NAMALWA (cell line): Measurements from ENCODE around the gene POLE3.
"Not testable (repeated sequence)": the region's sequence is repeated elsewhere in the genome, so short reads cannot be mapped to it uniquely, and the experiment has no call there.

Experiments used
- DNase-seq: peaks from one replicate; pipeline ENCODE4 v3.0.0-alpha.2; 2015; ENCODE audit warnings: low spot score

Gene POLE3, protein sequence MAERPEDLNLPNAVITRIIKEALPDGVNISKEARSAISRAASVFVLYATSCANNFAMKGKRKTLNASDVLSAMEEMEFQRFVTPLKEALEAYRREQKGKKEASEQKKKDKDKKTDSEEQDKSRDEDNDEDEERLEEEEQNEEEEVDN

DNA sequence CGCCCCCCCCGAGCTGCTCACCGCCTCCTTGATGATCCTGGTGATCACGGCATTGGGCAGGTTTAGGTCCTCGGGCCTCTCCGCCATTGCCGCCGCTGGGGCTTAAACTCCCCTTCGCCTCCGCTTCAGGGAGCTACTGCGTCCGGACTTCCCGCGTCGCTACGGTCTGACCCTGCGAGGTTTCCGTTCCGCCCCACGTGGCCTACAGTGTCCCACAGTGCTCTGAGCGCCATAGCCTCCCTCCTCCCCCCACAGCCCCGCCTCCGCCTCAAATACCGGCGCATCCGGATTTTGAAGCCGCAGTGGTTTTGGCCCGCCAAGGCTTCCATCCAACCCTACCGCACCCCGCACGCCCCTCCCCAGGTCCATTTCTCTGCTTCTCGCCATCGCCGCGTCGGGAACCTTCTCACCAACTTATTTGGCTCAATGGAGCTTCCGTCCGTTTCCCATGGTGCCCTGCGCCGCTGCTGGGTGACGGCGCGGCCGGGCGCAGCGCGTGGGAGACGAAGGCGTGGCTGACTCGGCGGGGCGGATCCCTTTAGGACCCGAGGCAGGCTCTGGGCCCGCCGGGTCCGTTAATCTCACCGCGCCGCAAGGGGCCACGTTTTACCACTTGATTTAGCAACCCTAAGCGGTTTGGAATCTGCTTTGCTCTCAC is at the start of gene POLE3, which contains the start of gene C9orf43:
POLE3 (minus strand) TSS at position 469 of the 658 bp plus-strand sequence; CDS start at position 87, 382 bp downstream.
C9orf43 (plus strand) TSS at position 541 of the 658 bp plus-strand sequence. CDS start 2,747 bp downstream, outside the sequence.
- DNase-seq: peak; percentile 96

DNA sequence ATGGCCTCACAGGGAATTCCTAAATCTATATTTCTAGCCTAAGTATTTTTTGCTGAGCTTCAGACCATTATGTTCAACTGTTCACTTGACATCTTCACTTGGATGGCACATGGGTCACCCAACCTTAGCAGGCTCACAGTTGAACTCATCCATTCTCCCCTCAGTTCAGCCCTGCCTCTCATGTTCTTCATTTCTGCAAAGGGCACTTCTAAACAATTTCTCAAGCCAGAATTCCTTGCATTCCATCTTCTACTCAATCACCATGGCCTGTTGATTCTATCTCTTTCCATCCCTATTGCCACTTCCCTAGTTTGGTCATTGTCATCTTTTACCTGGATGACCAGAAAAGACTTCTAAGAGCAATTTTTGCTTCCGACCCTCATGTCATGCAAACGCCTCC is 45.8 kb upstream of the POLE3 start:
- DNase-seq: no peak

DNA sequence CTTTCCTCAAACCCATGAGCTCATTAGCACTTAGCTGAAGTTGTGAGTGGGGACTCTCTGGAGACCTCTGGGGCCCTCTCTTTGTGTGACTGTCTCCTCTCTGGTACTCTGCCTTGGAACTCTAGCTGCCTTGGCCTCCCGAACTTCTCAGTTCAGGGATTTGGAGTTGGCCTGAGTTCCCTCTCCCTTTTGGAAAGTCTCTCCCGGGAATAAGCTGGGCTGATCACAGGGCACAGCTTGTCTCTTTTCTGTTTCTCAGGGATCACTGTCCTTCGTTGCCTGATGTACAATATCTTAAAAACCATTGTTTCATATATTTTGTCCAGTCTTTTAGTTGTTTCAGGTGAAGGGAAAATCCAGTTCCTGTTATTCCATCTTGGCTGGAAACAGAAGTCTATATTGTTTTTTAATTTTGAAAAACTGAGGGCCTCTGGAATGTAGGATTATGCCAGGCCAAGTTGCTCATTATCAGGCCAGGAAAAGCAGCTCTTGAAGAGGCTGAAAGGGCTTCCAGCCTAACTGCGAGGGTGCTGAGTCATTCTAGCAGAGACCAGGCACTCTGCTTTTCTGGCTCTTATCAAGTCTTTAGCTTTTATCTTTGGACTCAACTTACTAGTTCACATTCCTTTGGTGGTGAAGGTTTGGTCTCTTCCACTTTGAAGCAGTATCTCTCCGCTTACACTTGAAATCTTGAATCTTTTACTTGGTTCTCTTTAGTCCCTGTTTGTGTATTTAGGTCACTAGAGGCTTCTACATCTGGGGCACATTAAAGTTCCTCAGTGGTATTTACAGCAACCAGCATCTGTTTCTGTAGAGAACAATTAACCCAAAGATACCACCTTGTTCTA is 44.7 kb upstream of the POLE3 start:
- DNase-seq: no peak

DNA sequence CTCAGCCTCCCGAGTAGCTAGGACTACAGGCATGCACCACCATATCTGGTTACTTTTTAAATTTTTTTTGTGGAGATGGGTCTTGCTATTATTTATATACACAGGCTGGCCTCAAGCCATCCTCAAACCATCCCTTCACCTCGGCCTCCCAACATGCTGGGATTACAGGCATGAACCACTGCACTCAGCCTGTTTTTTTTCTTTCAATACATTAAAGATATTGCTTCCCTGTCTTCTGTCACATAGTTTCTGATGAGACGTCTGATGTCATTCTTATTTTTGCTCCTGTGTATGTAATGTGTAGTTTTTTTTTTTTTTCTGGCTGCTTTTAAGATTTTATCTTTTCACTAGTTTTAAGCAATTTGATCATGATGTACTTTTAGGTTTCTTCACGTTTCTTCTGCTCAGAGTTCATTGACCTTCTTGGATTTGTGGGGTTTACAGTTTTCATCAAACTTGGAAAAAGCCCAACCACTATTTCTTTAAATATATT is 41.7 kb upstream of the POLE3 start:
- DNase-seq: no peak

DNA sequence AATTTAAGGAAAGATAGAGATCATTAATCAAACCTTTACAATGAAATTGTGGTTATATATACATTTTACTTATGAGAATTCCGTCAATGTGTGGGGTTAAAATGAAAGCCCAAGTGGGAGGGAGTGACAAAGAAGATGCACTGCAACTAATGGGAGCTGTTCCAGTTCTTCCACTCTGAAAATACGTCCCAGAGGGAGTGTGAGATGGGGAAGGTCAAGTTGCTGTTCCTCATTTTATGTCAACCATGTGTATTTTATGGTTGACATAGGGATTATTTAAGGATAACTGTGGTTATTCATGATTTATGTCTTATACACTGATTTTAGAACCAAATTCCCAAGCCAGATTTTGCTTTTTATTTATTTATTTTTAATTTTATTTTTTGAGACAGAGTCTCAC is 38.9 kb upstream of the POLE3 start:
- DNase-seq: no peak

DNA sequence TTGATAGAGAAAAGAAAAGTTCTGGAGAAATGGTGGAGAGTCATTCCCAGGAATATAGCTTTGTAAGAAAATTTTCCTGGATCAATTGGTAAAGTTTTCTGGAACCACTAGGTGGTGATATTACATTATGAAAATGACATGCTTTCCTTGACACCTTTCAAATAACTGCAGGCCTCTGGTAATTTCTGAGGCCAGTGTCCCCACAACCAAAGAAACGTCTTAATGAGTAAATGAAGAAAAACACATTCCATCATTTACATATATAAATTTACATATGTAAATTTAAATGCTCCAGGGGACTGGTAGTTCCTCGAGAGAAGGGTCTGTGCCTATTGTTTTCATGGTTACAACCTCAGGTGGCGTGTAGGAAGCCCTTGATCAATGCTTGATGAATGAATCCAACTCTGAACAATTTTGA is 35.9 kb upstream of the POLE3 start:
- DNase-seq: peak; percentile 54

DNA sequence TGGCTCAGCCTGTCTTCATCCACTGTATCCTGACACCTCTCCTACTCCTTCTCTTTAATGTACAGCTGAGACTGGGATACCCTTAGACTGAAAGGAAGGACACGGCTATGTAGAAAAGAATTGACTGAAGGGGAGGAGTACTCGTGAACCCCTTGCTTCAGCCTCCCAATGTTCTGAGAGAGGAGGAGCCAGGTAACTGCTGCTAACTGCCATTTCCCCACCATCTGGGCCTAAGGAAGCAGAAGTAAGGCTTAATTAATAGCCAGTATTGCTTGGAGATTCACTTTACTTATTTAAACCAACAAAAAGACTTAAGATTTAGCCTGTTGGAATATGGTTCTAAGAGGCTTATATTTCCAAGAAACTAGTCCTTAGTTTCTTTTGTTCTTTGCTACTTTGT is 34.3 kb upstream of the POLE3 start:
- no peak for DNase-seq

DNA sequence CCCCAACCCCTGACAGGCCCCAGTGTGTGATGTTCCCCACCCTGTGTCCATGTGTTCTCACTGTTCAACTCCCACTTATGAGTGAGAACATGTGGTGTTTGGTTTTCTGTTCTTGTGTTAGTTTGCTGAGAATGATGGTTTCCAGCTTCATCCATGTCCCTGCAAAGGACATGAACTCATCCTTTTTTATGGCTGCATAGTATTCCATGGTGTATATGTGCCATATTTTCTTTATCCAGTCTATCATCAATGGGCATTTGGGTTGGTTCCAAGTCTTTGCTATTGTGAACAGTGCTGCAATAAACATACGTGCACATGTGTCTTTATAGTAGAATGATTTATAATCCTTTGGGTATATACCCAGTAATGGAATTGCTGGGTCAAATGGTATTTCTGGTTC is 27.2 kb upstream of the POLE3 start:
- DNase-seq: not testable (repeated sequence)

DNA sequence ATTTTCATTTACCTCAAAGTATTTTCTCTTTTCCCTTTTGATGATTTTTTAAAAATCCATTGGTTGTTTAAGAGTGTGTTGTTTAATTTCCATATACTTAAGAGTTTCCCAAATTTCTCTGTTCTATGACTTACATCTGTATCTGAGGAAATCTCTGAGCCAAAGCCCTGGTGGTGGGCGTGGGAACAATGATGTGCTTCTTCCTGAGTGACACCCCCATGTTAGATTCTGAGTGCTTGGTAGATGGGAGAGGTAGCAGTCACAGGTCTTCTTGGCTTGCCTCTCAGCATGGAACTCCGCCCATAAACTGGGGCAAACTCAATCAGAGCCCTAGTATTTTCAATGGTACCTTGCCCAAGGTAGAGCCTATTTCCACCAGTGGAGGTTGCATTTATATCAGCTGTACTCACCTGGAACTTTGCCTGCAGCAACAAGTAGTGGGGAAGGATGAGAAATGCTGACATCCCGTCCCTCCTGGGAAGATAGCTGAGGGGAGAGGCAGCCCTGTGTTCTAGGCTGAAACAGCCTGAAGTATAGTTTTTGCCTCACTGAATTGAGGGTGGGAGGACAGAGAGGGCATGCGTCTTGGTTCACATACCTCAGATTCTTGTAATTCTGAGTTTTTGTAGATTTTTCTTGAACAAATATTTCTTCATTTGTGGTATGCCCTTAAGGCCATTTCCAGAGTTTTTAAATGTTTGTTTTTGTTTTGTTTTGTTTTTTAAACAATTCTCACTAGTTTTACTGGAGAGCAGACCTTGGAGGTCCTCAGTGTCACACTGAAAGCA is 26.4 kb upstream of the POLE3 start:
- no peak for DNase-seq

DNA sequence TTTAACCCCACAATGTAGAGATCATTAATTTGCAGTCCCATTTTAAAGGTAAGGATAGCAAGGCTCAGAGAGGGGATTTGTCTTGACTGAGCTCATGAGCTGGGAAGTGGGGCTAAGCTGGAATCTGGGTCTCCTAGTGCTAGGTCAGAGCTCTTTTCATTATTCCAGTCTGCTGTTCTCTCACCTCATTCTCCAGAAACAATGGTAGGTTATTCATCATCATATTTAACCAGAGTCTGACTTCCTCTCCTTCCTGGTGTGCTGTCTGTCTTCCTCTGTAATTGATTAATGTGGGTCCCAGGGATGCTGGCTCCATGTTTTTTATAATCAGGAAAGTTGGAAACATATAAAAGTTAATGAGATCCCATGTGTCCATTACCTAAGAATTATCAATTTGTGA is 20.7 kb upstream of the POLE3 start:
- DNase-seq: no peak

DNA sequence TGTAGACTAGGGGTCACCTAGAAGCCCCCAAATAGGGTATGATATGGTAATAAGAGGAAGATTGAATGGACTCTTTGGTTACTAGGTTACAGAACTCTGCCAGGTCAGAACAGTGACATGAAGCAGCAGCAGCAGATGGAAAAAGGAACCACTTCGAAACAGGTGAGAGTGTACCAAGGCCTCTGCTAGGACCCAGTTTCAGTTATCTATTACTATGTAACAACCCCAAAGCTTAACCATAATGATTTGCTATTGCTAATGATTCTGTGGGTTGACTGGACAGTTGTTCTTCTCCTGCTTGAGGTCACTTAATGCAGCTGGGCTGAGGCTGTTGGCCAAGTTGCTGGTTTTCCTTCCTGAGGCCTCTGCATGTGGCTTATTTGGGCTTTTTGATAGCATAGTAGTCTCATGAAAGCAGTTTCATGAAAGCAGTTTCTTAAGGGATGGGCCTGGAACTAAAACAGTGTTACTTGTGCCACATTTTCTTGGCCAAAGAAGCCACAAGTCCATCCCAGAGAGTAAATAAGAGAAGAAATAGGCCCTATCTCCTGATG is 17.7 kb upstream of the POLE3 start:
- no peak for DNase-seq

DNA sequence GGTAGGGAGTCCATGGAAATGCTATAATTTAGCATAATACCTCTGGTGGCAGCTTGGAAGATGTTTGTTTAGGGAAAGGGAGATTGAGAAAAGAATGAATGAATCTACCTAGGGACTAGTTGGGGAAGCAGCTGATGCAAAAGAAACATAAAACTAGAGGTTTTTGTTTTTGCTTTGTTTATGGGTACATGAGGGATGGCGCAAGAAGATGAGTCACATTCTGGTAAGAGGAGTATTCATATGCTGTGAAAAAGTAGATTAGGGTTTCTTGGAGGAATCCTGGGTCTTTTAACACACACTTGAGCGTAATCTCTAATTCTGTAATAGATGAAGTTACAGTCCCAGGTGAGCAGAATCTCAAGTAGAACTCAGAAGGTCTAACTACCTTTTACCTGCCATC is 17.2 kb upstream of the POLE3 start:
- no peak for DNase-seq

DNA sequence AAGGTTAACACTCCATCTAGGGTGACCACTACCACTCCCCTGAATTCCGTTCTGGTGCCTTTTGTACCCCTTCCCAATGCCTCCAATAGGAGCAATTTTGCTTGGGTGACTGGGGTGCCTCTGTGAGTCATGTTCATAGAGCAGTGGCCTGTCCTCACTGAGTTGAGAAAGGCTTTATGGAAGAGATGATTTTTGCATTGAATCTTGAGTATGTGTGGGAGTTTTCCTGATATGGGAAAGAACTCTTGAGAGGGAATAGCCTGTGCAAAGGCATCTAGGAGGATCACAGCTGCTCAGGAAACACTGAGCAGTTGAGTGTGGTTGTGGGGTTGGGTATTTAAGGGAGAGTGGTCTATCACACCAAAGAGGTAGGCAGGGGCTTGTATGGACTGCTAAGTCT is 16.2 kb upstream of the POLE3 start:
- no peak for DNase-seq

DNA sequence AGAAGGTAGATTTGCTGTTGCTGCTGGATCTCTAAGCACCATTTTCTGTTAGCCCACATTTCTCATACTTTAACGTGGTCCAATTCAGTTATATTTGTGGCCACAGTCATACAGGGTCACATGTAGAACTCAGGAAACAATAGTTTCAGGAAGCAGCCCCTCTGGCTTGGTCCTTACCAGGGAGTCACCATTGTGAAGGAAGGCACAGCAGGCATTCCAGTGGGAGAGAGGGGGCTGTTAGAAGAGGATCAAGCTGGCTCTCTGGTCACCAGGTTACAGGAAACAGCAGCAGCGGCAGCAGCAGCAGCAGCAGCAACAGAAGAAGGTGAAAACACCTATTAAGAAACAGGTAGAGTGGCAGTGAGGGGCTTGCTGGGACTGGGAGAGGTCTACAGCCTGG is 14.6 kb upstream of the POLE3 start:
- DNase-seq: no peak

DNA sequence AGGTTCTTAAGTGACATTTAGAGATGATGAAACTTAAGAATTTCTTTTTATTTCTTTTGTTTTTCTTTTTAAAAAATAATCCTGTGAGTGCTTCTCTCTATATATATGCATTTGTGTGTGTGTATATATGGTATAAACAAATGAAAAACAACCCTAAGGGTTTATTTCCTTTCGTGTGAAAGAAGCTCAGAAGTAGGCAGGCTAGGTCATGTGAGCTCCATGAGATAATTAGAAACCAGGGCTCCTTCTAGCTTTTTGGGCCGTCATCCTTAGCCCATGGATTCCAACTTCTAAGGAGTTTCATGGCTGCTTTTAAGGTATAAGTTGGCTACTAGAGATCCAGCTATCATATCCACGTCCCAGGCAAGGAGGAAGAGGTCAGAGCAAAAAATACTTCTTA is 11.3 kb upstream of the POLE3 start:
- DNase-seq: no peak

DNA sequence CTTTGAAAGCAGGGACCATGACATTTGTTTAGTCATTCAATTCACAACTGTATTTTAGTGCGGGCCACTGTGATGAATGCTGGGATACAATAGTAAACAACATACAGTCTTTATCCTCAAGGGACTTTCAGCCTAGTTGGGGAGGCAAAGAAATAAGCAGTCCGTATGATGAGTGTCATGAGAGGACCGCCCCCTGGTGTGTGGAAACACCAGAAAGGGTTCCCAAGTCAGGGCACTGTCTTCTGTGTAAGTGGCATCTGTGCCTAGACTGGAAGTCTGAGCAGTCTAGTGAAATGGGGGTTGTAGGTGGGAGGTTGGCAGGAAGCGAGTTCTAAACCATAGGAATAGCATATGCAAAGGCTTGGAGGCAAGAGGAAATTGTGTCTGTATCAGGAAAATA is 6.9 kb upstream of the POLE3 start:
- no peak for DNase-seq

DNA sequence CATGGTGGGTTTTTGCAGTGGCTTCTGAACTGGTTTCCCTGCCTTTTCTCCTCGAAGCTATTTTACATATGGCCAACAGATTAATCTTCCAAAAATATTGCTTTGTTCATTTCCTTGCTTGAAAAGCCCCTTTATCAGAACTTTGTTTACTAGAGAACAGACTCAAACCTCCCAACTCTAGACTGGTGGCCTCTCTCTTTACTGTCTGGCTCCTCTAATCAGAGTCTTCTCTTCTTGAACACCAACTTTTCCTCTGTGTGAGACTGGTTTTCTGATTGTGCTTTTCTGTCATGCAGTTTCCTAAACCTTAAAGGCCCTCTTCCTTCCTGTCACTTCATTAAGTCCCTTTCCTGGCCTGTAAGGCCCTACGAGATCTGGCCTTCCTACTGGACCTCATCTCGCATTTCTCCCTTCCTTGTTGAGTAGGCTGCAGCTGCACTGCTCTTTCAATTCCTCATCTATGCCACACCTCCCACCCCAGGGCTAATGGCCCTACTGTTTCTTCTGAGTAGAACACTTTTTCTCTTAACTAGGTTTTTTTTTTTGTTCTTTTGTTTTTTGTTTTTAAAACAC is 5.8 kb upstream of the POLE3 start:
- peak; percentile 70 for DNase-seq

DNA sequence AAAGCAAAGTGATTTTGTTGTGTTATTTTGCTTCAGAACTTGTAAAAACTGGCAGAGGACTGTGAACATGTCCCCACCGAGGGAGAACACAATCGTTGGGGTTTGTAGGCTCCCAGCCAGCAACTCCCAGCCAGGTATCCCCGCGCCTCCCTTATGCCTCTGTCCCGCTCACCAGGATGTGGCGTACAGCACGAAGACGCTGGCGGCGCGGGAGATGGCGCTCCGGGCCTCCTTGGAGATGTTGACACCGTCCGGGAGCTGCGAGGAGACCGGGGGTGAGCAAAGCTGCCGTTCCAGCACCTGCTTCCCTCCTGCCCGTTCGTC is 630 bp downstream of the POLE3 start:
- no peak for DNase-seq

DNA sequence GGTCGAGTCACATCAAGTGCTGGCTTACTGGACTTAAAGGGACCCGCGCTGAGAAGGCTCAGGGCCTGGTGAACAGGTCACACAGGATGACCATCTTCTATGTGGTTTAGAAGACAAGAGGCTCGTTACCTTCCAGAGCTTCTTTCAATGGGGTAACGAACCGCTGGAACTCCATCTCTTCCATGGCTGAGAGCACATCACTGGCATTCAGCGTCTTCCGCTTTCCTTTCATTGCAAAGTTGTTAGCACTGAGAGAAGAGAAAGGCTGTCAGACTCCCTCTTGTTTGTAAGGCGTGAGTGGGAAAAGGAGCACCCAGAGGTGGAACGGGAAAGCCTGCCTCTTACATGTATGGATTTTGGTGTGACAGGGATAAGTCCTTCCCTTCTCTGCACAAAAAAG is 994 bp downstream of the POLE3 start:
- peak; percentile 26 for DNase-seq

DNA sequence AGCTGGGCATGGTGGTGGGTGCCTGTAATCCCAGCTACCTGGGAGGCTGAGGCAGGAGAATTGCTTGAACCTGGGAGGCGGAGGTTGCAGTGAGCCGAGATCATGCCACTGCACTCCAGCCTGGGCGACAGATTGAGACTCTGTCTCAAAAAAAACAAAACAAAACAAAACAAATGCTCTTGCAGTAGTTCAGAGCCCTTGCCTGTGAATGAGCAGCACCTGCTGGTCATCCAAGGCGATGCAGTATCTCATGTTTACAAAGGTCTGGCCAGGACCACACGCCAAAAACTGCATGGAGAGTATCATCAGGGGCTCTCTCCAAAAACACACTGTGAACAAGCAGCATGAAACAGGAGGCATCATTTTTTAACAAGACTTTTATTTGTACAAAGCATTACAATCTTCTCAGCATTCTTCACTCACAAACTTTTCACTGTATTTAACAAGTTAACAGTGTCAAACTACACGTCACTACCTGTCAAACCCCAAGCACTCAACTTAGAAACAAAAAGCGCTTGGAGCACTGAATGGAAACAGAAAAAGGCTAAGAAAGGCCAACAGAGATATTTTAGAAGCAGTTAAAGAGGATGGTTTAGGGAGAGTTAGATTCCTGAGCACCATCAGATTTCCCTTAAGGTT is 3.5 kb downstream of the POLE3 start:
- DNase-seq: peak; percentile 88

DNA sequence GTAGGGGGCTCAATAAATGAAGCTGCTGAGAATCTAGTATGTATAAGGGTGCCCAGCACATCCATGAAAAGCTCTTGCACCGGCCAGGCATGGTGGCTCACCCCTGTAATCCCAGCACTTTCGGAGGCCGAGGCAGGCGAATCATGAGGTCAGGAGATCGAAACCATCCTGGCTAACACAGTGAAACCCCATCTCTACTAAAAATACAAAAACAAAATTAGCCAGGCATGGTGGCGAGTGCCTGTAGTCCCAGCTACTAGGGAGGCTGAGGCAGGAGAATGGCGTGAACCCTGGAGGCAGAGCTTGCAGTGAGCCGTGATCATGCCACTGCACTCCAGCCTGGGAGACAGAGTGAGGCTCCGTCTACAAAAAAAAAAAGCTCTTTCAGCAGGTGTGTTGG is 4.1 kb downstream of the POLE3 start:
- DNase-seq: not testable (repeated sequence)
